Neuronal stem cell (in vitro differentiated cells): ENCODE measurements around the gene ACBD3.

Experiments used
- DNase-seq: peaks from one replicate; pipeline ENCODE4 v3.0.0-alpha.2; 2013; ENCODE audit warnings: low spot score
- H2AFZ ChIP-seq: one replicate; pipeline ENCODE4 v1.6.1; 2013; ENCODE audit warnings: mild to moderate bottlenecking, low read length, inconsistent platforms
- H2AK5ac ChIP-seq: 2 replicates; pipeline ENCODE4 v1.6.1; 2013; ENCODE audit warnings: low read depth, mild to moderate bottlenecking, inconsistent platforms, low read length, moderate library complexity, mixed read lengths
- H2BK120ac ChIP-seq: 2 replicates; pipeline ENCODE4 v1.6.1; 2013; ENCODE audit warnings: low read depth, mild to moderate bottlenecking, inconsistent platforms, low read length, moderate library complexity, mixed read lengths
- H2BK12ac ChIP-seq: one replicate; pipeline ENCODE4 v1.6.1; 2013; ENCODE audit warnings: low read length, inconsistent platforms
- H2BK15ac ChIP-seq: 2 replicates; pipeline ENCODE4 v1.6.1; 2013; ENCODE audit warnings: mild to moderate bottlenecking, low read length, inconsistent platforms, mixed read lengths
- H2BK5ac ChIP-seq: one replicate; pipeline ENCODE4 v1.6.1; 2013; ENCODE audit warnings: inconsistent platforms, mild to moderate bottlenecking, low read length, moderate library complexity
- H3K14ac ChIP-seq: one replicate; pipeline ENCODE4 v1.6.1; 2013; ENCODE audit warnings: low read length, inconsistent platforms
- H3K18ac ChIP-seq: 2 replicates; pipeline ENCODE4 v1.6.1; 2013; ENCODE audit warnings: low read length, inconsistent platforms
- H3K23ac ChIP-seq: 2 replicates; pipeline ENCODE4 v1.6.1; 2013; ENCODE audit warnings: low read depth, mild to moderate bottlenecking, mixed read lengths, low read length, inconsistent platforms; ENCODE audit not compliant: poor library complexity
- H3K27ac ChIP-seq: replicated peaks from 3 replicates; pipeline ENCODE4 v1.5.1; 2013; ENCODE audit warnings: low read length, inconsistent platforms
- H3K27me3 ChIP-seq, 3 experiments: 2 replicates each; pipeline ENCODE4 v1.6.1; 2013; ENCODE audit warnings: low read length in 3 of 3, mild to moderate bottlenecking in 2 of 3, inconsistent platforms in 1 of 3, low read depth in 1 of 3, mixed read lengths in 1 of 3, moderate library complexity in 1 of 3; ENCODE audit not compliant: control insufficient read depth in 3 of 3, insufficient read depth in 3 of 3
- H3K36me3 ChIP-seq, 2 donors: replicated peaks in 1 of 2; 2 replicates each; pipeline ENCODE4 v1.6.1; 2013; ENCODE audit warnings: low read length in 2 of 2; ENCODE audit not compliant: control insufficient read depth in 2 of 2, insufficient read depth in 2 of 2
- H3K4ac ChIP-seq: 2 replicates; pipeline ENCODE4 v1.6.1; 2013; ENCODE audit warnings: inconsistent platforms, mild to moderate bottlenecking, low read length, moderate library complexity
- H3K4me1 ChIP-seq, 2 donors: 1 replicate in 1 of 2; 2 replicates in 1 of 2; pipeline ENCODE4 v1.6.1; 2013; ENCODE audit warnings: low read length in 2 of 2, low read depth in 1 of 2; ENCODE audit not compliant: control insufficient read depth in 2 of 2, insufficient read depth in 1 of 2
- H3K4me2 ChIP-seq: one replicate; pipeline ENCODE4 v1.6.1; 2013; ENCODE audit warnings: mild to moderate bottlenecking, low read length, inconsistent platforms; ENCODE audit not compliant: insufficient read depth, poor library complexity, severe bottlenecking
- H3K4me3 ChIP-seq, 2 donors: 2 replicates each; pipeline ENCODE4 v1.5.1; 2013; ENCODE audit warnings: low read length in 2 of 2, mild to moderate bottlenecking in 2 of 2, inconsistent platforms in 1 of 2, moderate library complexity in 1 of 2
- H3K79me1 ChIP-seq: one replicate; pipeline ENCODE4 v1.6.1; 2013; ENCODE audit warnings: low read depth, mild to moderate bottlenecking, inconsistent platforms, low read length, moderate library complexity
- H3K9ac ChIP-seq: one replicate; pipeline ENCODE4 v1.6.1; 2013; ENCODE audit warnings: mild to moderate bottlenecking, low read depth, low read length, inconsistent platforms; ENCODE audit not compliant: poor library complexity
- H3K9me3 ChIP-seq, 2 donors: replicated peaks in 1 of 2; 2 replicates each; pipeline versions ENCODE3 to v1.6.1; 2013; ENCODE audit warnings: low read length in 2 of 2, mild to moderate bottlenecking in 2 of 2, inconsistent platforms in 1 of 2, low read depth in 1 of 2, mixed read lengths in 1 of 2, moderate library complexity in 1 of 2; ENCODE audit not compliant: control insufficient read depth in 2 of 2, insufficient read depth in 1 of 2
- H4K8ac ChIP-seq: one replicate; pipeline ENCODE4 v1.6.1; 2013; ENCODE audit warnings: low read depth, mild to moderate bottlenecking, inconsistent platforms, low read length, moderate library complexity
- H4K91ac ChIP-seq: one replicate; pipeline ENCODE4 v1.6.1; 2013; ENCODE audit warnings: low read length, low read depth, mild to moderate bottlenecking, inconsistent platforms; ENCODE audit not compliant: poor library complexity
- WGBS, 2 donors: extraction: QIAGEN DNeasy Blood & Tissue Kit; methylation state at CpG; one replicate each; pipeline ENCODE4 v1.1.7; 2013; ENCODE audit warnings: missing lambda C conversion rate in 2 of 2, mixed read lengths in 1 of 2; ENCODE audit not compliant: insufficient read length in 2 of 2, insufficient replicate concordance in 1 of 2; ENCODE audit errors: extremely low coverage in 2 of 2; 5-methylcytosine and 5-hydroxymethylcytosine counted together

The ACBD3 gene

DNA sequence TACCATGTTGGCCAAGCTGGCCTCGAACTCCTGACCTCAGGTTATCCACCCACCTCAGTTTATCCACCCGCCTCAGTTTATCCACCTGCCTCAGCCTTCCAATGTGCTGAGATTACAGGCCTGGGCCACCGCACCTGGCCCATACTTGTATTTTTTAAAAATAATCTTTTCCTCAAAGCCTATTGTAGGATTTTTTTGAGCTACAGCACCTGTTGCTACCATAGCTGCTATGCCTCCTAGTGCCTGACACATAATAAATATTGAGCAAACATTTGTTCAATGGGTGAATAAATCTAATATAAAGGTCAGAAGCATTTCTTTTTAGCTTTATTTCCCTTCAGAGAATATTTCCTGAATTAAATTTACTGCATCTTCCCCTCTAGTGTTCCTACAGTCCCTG lies 15.7 kb upstream of the ACBD3 start:
- no peak overlapping the region for H2BK5ac ChIP-seq
- no peak overlapping the region for H4K8ac ChIP-seq
- no CpG with 5 or more reads among the region's 3 CpGs for WGBS, 2 donors
- no peak for DNase-seq
- H2BK120ac ChIP-seq = no peak overlapping the region
- no peak overlapping the region for H3K27ac ChIP-seq
- no peak overlapping the region for H3K14ac ChIP-seq
- H3K36me3 ChIP-seq = no peaks in the 10 kb centered on the region
- no peak overlapping the region for H3K18ac ChIP-seq
- H3K4ac ChIP-seq = no peak overlapping the region
- H2AK5ac ChIP-seq = no peak overlapping the region
- no peak overlapping the region for H2BK12ac ChIP-seq
- no peak overlapping the region for H2AFZ ChIP-seq
- no peaks in the 10 kb centered on the region for H3K79me1 ChIP-seq
- H2BK15ac ChIP-seq = no peak overlapping the region
- no peak overlapping the region for H3K23ac ChIP-seq
- no peak overlapping the region for H3K9ac ChIP-seq
- H3K4me1 ChIP-seq = no peaks in the 10 kb centered on the region
- H4K91ac ChIP-seq = no peak overlapping the region
- no peak overlapping the region for H3K4me3 ChIP-seq
- H3K9me3 ChIP-seq = no peaks in the 10 kb centered on the region
- H3K27me3 ChIP-seq = no peaks in the 10 kb centered on the region
- H3K4me2 ChIP-seq = no peak overlapping the region

DNA sequence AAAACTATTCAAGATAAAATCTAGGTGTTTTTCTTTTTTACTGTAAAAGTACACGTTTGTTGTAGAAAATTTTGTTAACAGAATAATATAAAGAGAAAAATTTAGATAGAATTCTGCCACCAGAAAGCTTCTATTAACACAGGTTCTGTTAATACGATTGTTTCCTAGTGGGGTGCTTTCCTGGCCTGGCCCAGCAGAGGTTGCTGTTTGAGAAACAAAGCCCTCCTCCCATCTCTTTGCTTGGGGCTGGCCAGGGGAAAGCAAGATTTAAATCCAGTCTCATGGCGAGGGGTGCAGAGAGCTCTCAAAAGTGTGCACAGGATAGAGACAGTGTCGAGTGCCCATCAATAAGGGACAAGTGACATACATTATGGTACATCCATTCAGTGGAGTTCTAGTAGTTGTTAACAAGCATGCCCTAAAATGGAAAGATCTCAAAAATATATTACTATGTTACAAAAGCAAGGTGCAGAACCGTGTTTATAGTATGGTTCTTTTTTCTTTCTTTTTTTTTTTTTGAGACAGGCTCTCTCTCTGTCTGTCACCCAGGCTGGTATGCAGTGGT lies 14.6 kb upstream of the ACBD3 start:
- no peak overlapping the region for H3K14ac ChIP-seq
- H2BK5ac ChIP-seq = no peak overlapping the region
- H3K36me3 ChIP-seq = no peaks in the 10 kb centered on the region
- H2BK15ac ChIP-seq = no peak overlapping the region
- no peak overlapping the region for H3K4ac ChIP-seq
- no CpG with 5 or more reads among the region's 5 CpGs for WGBS, 2 donors
- no peaks in the 10 kb centered on the region for H3K27me3 ChIP-seq
- no peak overlapping the region for H3K23ac ChIP-seq
- no peak overlapping the region for H3K4me3 ChIP-seq
- no peak overlapping the region for H3K4me2 ChIP-seq
- no peak overlapping the region for H2AK5ac ChIP-seq
- no peaks in the 10 kb centered on the region for H3K79me1 ChIP-seq
- H3K27ac ChIP-seq = no peak overlapping the region
- H3K9me3 ChIP-seq = no peaks in the 10 kb centered on the region
- no peak overlapping the region for H2BK120ac ChIP-seq
- H2AFZ ChIP-seq = no peak overlapping the region
- H3K4me1 ChIP-seq = no peaks in the 10 kb centered on the region
- no peak overlapping the region for H2BK12ac ChIP-seq
- H4K8ac ChIP-seq = no peak overlapping the region
- H4K91ac ChIP-seq = no peak overlapping the region
- no peak for DNase-seq
- no peak overlapping the region for H3K9ac ChIP-seq
- H3K18ac ChIP-seq = no peak overlapping the region

DNA sequence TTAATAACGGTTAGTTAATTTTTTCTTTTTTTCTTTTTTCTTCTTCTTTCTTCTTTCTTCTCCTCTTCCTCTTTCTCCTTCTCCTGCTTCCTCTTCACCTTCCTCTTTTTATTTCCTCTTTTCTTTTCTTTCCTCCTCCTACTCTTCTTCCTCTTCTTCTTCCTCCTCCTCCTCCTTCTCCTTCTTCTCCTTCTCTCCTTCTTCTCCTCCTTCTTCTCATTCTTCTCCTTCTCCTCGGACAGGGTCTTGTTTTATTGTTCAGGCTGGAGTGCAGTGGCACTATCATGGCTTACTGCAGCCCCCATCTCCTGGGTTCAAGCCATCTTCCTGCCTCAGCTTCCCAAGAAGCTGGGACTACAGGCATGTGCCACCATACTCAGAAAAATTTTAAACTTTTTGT lies 13.4 kb upstream of the ACBD3 start:
- no peak overlapping the region for H3K18ac ChIP-seq
- no peaks in the 10 kb centered on the region for H3K4me1 ChIP-seq
- no peak overlapping the region for H4K91ac ChIP-seq
- no peak overlapping the region for H2AK5ac ChIP-seq
- H3K27me3 ChIP-seq = peaks cover 0 to 3% (median 0%) of the 10 kb centered on the region in 3 experiments
- no peak overlapping the region for H2AFZ ChIP-seq
- no peak overlapping the region for H3K23ac ChIP-seq
- no peak overlapping the region for H2BK120ac ChIP-seq
- no peak overlapping the region for H2BK5ac ChIP-seq
- H3K9me3 ChIP-seq = no peaks in the 10 kb centered on the region
- DNase-seq = no peak
- H3K4me2 ChIP-seq = no peak overlapping the region
- WGBS, 2 donors = no CpG with 5 or more reads among the region's 2 CpGs
- no peaks in the 10 kb centered on the region for H3K79me1 ChIP-seq
- no peak overlapping the region for H3K14ac ChIP-seq
- H3K9ac ChIP-seq = no peak overlapping the region
- no peak overlapping the region for H3K27ac ChIP-seq
- no peak overlapping the region for H4K8ac ChIP-seq
- no peaks in the 10 kb centered on the region for H3K36me3 ChIP-seq
- H2BK15ac ChIP-seq = no peak overlapping the region
- no peak overlapping the region for H2BK12ac ChIP-seq
- H3K4ac ChIP-seq = no peak overlapping the region
- no peak overlapping the region for H3K4me3 ChIP-seq

DNA sequence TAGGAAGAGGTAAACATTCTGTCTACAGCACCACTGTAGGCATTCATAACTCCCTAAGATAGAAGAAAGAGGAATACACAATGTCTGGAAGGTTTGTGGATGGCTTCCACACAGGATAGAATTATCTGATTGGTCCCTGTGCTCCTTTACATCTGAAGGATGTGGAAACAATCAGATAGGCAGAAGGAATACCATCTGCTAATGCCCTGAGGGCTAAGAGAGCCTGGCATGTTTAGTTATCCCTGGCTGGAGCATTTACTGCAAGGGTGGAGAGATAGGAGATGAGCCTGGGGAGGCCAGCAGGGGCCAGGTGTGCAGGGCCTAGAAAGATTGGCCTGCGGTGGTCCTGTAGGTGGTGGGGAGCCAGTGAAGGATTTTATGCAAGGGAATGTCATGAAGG lies 8.6 kb upstream of the ACBD3 start:
- H2AFZ ChIP-seq = no peak overlapping the region
- peaks cover 0 to 4% (median 0%) of the 10 kb centered on the region in 3 experiments for H3K27me3 ChIP-seq
- no peak overlapping the region for H3K4me2 ChIP-seq
- no peak overlapping the region for H2BK5ac ChIP-seq
- no peaks in the 10 kb centered on the region for H3K9me3 ChIP-seq
- H3K4me3 ChIP-seq = no peak overlapping the region
- no peak overlapping the region for H3K18ac ChIP-seq
- H3K4ac ChIP-seq = no peak overlapping the region
- H3K9ac ChIP-seq = no peak overlapping the region
- H2BK120ac ChIP-seq = no peak overlapping the region
- H4K91ac ChIP-seq = no peak overlapping the region
- no peak overlapping the region for H2BK15ac ChIP-seq
- no peak overlapping the region for H3K14ac ChIP-seq
- no peaks in the 10 kb centered on the region for H3K4me1 ChIP-seq
- no peak overlapping the region for H2AK5ac ChIP-seq
- no peak overlapping the region for H3K27ac ChIP-seq
- no CpG with 5 or more reads among the region's 1 CpG for WGBS, 2 donors
- DNase-seq = no peak
- no peak overlapping the region for H4K8ac ChIP-seq
- no peaks in the 10 kb centered on the region for H3K79me1 ChIP-seq
- H3K36me3 ChIP-seq = no peaks in the 10 kb centered on the region
- no peak overlapping the region for H2BK12ac ChIP-seq
- H3K23ac ChIP-seq = no peak overlapping the region
